Activated CD4-positive, alpha-beta T cell treated with anti-CD3 and anti-CD28 coated beads, Interleukin-2, amount 50 U/mL, for 48 hours (primary cell): ENCODE results near the gene CHERP.
"Not testable (repeated sequence)": the region's sequence is repeated elsewhere in the genome, so short reads cannot be mapped to it uniquely, and the experiment has no call there.

ENCODE experiments used
- DNase-seq, 2 experiments: peaks; one replicate each; pipeline ENCODE4 v3.0.0-alpha.2; 2020

CHERP gene

DNA sequence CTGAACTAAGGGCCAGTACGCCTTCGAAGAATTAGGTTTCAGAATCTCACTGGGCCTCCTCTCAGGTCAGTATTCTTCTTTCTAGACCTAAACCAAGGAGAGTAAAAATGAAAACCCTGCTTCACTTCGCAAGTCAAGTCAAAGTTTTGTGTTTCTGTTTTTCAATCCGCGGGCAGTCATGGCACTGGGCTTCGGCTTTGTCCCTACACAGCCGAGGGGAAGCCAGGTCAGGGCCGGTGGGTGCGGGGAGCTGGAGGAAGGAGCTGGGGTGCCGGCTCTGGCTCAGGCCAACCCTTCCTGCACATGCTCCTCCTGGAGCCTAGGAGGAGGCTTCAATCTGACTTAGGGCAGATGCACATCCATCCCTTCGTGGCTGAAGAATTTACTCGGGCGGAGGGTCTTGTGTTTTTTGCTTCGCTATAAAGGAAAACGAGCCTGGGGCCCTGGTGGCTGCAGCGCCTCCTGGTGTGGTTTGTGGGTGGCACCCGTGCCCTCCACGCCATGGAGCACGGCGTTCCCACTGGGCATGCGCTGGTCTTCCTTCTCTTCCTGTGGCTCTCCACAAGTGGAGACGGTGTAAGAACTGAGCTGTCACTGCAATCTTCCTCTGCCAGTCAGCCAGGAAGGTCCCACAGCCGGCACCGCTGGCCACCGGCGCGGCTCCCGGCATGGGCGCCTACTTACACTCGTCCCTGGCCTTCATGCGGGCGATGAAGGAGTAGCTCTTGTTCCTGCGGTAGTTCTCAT lies 23.6 kb downstream of the CHERP start:
- no peak for DNase-seq

DNA sequence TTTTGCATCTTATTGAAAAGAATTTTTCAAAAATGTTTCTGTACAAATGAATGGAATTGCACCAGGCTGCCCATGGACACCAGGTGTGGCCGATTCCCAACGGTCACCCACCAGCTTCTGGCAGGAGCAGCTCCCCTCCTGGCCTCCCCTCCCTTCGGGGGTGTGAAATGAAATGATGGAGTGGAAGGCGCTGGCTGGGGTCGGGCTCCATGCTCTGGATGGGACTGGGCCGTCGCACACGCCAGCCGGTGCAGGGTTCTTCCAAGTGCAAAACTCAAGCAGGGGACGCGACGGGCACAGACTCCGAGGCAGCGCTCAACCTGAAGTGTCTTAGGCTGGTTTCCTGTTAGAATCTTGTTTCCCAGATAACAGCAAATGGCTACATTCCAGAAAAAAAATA lies 24.2 kb downstream of the CHERP start:
- no peak for DNase-seq

DNA sequence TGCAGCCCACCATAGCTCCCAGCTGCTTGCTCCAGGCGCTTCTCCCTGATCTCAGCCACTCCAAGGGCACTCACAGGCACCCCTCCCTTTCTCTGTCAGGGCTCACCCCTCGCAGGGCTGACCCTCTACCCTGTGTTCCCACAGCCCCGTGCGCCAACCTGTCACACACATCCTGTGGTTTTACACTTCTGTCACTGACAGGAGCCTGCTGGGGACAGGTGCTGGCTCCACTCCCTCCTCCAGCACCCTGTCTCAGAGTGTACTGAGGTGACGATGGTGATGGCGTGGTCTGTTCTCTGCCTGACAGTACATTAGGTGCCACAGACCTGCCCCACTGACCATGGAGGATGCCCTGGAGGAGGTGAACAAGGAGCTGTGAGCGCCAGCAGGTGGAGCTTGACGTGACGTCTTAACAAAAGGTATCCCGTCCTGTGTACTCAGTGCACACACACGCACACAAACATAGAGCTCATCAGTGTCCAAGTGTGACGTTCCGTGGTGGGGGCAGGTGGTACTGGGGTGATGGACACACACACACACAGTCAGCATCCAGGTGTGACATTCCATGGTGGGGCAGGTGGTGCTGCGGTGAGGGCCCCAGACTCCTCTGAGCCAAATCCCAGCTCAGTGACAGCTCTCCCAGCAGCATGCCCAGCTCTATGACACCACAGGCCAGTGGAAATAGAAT lies 25.2 kb downstream of the CHERP start:
- no peak for DNase-seq

DNA sequence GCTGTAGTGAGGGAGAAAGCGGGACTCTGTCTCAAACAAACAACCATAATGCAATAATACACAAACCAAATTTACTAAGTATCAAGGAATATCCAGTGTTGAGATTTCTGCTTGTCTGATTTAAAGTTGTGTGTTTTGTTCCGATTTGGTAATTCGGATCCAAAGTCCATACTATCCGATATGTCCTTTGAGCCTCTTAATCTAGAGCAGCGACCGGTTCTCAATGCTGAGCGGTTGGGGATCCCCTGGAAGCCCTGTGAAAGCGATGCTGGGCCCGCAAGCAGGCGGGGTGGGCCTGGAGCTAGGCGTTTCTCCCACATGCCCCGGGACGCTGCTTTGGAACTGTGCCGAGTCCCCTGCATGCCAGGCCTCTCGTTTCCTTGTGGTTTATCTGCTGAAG lies 25.9 kb downstream of the CHERP start:
- no peak for DNase-seq

GRCh38 chr19:16514383-16515019 lies 27.7 kb downstream of the CHERP start:
- DNase-seq = no peak

- DNase-seq = not testable (repeated sequence)
Observed at GRCh38 chr19:16512611-16513010, 29.6 kb downstream of the CHERP start.

GRCh38 chr19:16509141-16510061 lies 32.8 kb downstream of the CHERP start:
- DNase-seq = no peak

- DNase-seq = no peak
Observed at GRCh38 chr19:16508546-16508945, 33.7 kb downstream of the CHERP start.

DNA sequence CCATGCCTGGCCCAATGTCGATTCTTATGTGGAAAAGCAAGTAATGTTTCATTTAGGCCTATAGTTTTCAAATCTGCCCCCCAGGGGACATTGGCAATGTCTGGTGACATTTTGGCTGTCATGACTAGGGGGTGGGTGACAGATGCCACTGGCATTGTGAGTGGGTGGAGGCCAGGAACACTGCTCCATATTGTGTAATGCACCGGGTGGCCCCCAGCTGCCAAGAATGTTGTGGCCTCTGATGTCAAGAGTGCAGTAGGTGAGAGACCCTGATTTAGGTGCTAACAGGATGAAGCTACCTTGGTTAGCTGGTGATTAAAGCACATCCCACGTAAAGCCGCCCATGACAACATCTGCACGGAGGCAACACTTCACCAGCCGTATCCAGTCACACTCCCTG lies 35.3 kb downstream of the CHERP start:
- DNase-seq = no peak

- not testable (repeated sequence) for DNase-seq
Observed at GRCh38 chr19:16506161-16506560, 36.1 kb downstream of the CHERP start.

- DNase-seq = no peak
Observed at GRCh38 chr19:16504271-16504670, 38.0 kb downstream of the CHERP start.

DNA sequence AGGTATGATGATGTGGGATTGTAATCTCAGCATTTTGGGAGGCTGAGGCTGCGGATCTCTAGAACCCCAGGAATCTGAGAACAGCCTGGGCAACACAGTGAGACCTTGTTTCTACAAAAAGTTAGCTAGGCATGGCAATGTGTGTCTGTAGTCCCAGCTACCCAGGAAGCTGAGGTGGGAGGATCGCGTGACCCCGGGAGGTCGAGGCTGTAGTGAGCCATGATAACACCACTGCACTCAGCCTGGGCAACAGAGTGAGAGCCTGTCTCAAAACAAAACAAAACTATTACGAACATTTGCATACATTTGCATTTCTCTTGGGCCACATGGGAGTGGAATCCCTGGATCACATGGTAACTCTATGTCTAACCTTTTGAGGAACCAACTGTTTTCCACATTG lies 44.4 kb downstream of the CHERP start:
- no peak for DNase-seq

- no peak for DNase-seq
Observed at GRCh38 chr19:16497042-16497441, 45.2 kb downstream of the CHERP start.

GRCh38 chr19:16496613-16496983 lies 45.6 kb downstream of the CHERP start:
- DNase-seq = no peak

DNA sequence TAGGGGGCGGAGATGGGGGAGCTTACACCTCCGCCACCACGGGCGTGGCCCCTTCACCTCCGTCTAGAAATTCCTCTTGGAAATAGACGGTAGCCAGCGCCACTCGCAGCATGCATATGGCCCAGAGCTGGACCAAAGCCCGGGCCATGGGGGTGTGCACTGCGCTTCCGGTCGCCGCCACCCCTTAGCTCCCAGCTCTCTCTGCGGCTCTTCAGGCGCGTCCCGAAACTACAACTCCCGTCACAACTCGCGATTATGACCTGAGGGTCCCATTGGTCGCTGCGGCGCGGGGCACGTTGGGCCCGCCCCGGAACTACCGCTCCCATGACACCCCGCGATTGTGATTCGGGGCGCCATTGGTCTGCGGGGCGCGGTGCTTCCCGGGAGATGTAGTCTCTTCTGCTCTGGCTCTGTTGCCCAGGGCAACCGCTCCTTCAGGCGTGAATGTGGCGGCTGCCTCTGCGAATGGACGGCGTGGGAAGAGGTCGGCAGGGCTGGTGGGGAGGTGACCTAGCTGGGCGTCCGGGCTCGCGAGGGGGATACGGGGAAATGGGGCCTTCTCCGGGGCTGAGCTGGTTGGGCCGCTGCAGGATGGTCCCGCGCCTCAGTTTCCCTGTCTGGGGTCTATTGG lies 46.1 kb downstream of the CHERP start, which contains the start of the genes C19orf44 and CALR3:
Gene C19orf44, plus strand, starts transcription at position 413 of the 631 bp plus-strand sequence. CDS start 4,399 bp downstream, outside the sequence.
Gene CALR3, minus strand, starts transcription at position 186 of the 631 bp plus-strand sequence. Its CDS starts 38 bp downstream, at position 148.
- DNase-seq = peak; percentile 96 to 97

- not testable (repeated sequence) for DNase-seq
Observed at GRCh38 chr19:16486476-16486875, 55.8 kb downstream of the CHERP start.

GRCh38 chr19:16482745-16483144 lies 59.5 kb downstream of the CHERP start:
- no peak for DNase-seq

DNA sequence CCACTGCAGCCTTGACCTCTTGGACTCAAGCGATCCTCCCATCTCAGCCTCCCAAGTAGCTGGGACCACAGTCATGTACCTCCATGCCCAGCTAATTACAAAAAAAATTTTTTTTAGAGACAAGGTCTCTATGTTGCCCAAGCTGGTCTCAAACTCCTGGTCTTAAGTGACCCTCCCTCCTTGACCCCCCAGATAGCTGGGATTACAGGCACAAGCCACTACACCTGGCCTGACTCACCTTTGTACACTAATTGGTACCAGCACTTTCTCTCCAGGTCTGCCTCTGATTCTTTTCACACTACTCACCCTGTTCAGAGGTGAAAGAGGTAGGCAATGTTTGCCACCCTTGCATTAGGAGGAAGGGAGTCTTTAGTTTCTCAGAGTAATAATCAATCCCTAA lies 64.9 kb downstream of the CHERP start:
- DNase-seq = no peak

DNA sequence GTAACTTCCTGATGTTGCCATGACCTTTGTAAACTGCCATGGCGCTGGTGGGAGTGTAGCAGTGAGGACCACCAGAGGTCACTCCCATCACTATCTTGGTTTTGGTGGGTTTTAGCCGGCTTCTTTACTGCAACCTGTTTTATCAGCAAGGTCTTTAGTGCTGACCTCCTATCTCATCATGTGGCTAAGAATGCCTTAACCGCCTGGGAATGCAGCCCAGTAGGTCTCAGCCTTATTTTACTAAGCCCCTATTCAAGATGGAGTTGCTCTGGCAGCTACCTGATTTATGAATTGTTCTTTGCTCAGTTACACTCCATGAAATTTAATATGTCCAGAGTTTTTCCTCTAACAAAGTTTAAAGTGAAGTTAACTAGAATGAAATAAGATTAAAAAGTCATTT lies 65.8 kb downstream of the CHERP start:
- no peak for DNase-seq

- no peak for DNase-seq
Observed at GRCh38 chr19:16473875-16474392, 68.3 kb downstream of the CHERP start.

DNA sequence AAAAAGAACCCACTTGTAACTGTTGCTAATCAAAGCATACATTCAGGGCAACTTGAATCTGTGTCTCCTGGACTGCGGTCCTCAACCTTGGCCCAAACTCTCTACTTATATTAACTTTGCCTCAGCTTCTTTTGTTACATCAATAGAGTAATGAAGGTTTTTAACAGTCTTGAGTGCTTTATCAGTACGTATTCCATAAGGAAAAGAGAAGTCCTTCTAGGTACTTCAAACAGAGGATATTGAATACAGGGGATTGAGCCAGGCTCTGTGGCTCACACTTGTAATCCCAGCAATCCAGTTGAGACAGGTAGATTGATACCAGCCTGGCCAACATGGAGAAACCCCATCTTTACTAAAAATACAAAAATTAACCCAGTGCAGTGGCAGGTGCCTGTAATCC lies 69.2 kb downstream of the CHERP start:
- DNase-seq = no peak

- not testable (repeated sequence) for DNase-seq
Observed at GRCh38 chr19:16472559-16472899, 69.7 kb downstream of the CHERP start.
